ENCODE data around the gene TCEA2. TPM values are rescaled to one million over a fixed set of nuclear protein-coding genes. Genes with fewer than 3 reads are reported as not detected.

Gene TCEA2
- total RNA-seq, 1 experiment from 2014 or later, result 90.0 TPM

DNA sequence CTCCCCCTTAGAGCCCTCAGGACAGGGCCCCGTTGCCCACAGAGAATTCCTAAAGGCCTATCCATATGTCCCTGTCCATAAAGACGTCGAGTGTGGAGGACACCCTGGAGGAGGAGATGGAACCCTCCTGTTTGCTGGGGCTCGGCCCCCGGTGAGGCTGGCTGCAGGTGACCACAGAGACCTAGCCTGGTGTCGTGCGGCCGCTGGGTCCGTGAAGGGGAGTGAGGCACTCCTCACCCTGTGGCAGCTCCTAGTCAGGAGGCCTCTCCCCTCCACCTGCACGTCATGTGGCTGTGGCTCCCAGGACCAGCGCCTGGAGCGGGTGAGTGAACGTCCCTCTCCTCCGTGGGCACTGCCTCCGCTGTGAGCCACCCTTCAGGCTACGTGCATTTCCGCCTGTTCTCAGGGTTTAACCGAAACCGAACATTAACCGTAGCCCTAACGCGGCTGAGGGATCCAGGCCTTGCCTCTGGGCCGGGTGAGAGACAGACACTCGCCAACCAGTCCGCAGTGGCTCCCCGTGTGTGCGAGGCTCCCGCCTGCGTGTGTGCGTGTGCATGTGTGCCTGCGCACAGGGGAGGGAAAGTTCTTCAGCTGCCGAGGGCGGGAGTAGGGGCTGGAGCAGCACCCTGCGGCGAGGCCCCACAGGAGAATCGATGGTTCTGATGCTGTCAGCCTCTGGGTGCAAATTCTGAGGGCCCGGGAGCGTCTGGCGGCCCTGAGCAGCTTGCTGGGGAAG, 5.9 kb upstream of the TCEA2 start:
- in situ Hi-C loops (cut with HindIII; ENCODE audit: low pct_unique_long_range_greater_than_20kb, low sequenced_read_pairs), result no loop called here
- DNase-seq (ENCODE audit: low read depth), result no peak

- peak; percentile 62 for DNase-seq (ENCODE audit: low read depth)
- in situ Hi-C loops (cut with HindIII; ENCODE audit: low pct_unique_long_range_greater_than_20kb, low sequenced_read_pairs), result no loop called here
Measured at GRCh38 chr20:64057628-64058498, 5.1 kb upstream of the TCEA2 start.

GRCh38 chr20:64058536-64058935, 4.5 kb upstream of the TCEA2 start:
- peak; percentile 64 for DNase-seq (ENCODE audit: low read depth)
- in situ Hi-C loops (cut with HindIII; ENCODE audit: low pct_unique_long_range_greater_than_20kb, low sequenced_read_pairs), result no loop called here

DNA sequence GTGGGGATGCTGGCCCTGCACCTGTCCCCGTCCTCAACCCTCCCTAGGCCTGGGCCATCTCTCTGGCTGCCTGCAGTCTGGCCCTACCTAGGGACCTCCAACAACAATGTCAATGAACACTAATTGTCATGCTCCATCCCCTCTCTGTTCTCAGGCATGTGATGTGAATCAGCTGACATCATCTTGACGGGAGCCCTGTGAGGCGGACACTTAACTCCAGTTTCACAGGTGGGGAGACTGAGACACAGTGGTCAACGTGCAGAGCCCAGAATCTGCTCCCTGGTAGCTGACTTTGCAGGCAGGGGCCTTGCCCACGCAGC, 762 bp upstream of the TCEA2 start:
- DNase-seq (ENCODE audit: low read depth), result no peak
- in situ Hi-C loops (cut with HindIII; ENCODE audit: low pct_unique_long_range_greater_than_20kb, low sequenced_read_pairs), result no loop called here

GRCh38 chr20:64063389-64064144, 569 bp downstream of the TCEA2 start:
- DNase-seq (ENCODE audit: low read depth), result peak; percentile 45
- in situ Hi-C loops (cut with HindIII; ENCODE audit: low pct_unique_long_range_greater_than_20kb, low sequenced_read_pairs), result no loop called here

DNA sequence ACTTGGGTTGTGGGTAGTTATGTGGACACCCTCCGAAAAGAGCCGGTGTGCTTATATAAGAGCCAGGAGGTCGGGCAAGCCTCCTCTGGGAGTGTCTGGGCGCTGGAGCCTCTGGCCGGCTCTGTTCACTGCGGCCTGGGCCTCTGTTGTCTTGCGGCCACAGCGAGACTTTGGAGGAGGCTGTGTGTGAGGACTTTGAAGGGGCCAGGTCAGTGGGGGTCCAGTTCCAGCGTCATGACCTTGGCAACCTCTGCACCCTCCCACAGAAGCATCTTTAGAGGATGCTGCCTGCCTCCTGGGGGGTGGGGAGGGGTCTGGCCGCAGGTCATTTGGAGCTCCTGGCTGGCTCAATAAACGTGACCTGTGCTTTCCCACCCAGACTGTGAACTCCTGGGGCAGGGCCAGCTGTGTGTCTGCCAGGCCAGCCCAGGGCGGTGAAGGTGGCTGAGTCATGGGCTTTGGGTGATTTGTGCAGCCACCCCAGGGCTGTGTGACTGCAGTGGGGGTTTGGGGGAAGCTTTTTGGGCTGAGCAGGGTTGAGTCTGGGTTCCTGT, 1.2 kb downstream of the TCEA2 start:
- DNase-seq (ENCODE audit: low read depth), result peak; percentile 62
- in situ Hi-C loops (cut with HindIII; ENCODE audit: low pct_unique_long_range_greater_than_20kb, low sequenced_read_pairs), result no loop called here

- no peak for DNase-seq (ENCODE audit: low read depth)
- in situ Hi-C loops (cut with HindIII; ENCODE audit: low pct_unique_long_range_greater_than_20kb, low sequenced_read_pairs), result no loop called here
Measured at GRCh38 chr20:64065062-64065973, 2.3 kb downstream of the TCEA2 start.

DNA sequence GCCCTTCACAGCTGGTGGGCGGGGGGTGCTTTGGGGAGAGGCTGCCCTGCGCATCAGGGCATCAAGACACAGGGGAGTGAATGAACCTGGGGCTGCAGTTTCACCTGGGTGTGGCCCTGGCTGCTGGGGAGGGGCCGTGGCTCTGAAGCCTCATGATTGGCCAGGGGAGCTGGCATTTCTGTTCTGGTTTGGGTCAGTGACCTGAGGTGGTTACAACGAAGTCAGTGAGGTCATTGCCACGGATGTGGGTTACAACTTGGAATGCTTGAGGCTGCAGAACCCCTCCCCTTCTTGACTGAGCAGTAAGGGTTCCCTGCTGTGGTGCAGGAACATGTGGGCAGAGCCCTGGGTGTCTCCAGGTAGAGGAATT, 3.0 kb downstream of the TCEA2 start:
- in situ Hi-C loops (cut with HindIII; ENCODE audit: low pct_unique_long_range_greater_than_20kb, low sequenced_read_pairs), result no loop called here

GRCh38 chr20:64067005-64067632, 4.1 kb downstream of the TCEA2 start:
- no peak for DNase-seq (ENCODE audit: low read depth)
- in situ Hi-C loops (cut with HindIII; ENCODE audit: low pct_unique_long_range_greater_than_20kb, low sequenced_read_pairs), result no loop called here

More for the DNA sequence above, 3.0 kb downstream of the TCEA2 start:
- peak; percentile 91 for DNase-seq (ENCODE audit: low read depth)

DNA sequence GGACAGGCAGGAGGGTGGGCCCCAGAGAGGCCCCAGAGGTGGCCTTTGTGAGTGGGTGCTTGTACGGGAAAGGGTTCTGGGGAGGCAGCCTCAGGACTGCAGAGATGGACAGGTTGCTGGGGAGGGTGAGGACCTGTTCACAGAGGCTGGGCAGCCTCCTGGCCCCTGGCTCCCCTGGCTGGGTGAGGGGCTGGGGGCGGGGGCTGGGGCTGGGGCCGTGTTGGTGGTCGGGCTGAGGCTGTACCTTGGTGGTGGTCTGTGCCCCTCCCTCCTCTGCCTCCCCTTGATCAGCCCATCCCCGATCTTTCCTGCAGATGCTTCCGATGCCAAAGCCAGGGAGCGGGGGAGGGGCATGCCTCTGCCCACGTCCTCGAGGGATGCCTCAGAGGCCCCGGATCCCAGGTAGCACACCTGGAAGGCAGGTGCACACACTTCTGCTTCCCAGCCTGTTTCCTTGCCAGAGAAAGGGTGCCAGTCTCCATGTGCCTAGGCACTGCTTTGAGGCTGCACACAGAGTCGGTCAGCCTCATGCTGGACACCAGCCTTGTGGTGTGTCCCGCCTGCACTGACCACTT, 4.8 kb downstream of the TCEA2 start:
- no peak for DNase-seq (ENCODE audit: low read depth)
- in situ Hi-C loops (cut with HindIII; ENCODE audit: low pct_unique_long_range_greater_than_20kb, low sequenced_read_pairs), result no loop called here

GRCh38 chr20:64068386-64069208, 5.6 kb downstream of the TCEA2 start:
- DNase-seq (ENCODE audit: low read depth), result no peak
- in situ Hi-C loops (cut with HindIII; ENCODE audit: low pct_unique_long_range_greater_than_20kb, low sequenced_read_pairs), result no loop called here

- DNase-seq (ENCODE audit: low read depth), result no peak
- in situ Hi-C loops (cut with HindIII; ENCODE audit: low pct_unique_long_range_greater_than_20kb, low sequenced_read_pairs), result no loop called here
Measured at GRCh38 chr20:64069209-64069613, 6.2 kb downstream of the TCEA2 start.

DNA sequence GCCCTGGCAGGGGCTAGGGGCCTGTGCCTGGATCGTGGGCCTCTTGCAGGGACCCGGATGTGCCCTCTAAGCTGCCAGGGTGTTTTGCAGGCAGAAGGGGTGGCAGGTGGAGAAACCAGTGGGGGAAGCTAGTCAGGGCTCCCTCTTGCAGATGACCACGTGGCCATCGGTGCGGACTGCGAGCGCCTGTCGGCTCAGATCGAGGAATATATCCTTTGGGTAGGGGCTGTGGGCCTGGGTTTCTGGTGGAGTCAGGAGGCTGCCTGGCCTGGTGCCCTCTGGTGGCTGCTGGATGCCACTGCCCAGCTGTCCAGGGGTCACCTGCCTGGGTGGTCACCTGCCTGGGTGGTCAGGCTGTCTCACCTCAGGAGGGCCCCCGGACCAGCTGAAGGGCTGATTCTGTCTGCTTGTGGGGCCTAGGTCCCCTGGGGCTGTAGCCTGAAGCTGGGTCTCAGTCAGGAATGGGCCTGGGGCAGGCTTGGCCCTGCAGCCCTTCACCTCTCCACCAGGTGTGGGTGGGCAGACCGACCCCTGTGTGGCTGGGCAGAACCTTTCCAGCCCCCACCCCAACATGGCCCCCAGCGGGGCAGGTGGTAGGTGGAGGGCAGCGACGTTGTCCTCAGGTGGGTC, 6.7 kb downstream of the TCEA2 start:
- peak; percentile 49 for DNase-seq (ENCODE audit: low read depth)
- in situ Hi-C loops (cut with HindIII; ENCODE audit: low pct_unique_long_range_greater_than_20kb, low sequenced_read_pairs), result no loop called here

DNA sequence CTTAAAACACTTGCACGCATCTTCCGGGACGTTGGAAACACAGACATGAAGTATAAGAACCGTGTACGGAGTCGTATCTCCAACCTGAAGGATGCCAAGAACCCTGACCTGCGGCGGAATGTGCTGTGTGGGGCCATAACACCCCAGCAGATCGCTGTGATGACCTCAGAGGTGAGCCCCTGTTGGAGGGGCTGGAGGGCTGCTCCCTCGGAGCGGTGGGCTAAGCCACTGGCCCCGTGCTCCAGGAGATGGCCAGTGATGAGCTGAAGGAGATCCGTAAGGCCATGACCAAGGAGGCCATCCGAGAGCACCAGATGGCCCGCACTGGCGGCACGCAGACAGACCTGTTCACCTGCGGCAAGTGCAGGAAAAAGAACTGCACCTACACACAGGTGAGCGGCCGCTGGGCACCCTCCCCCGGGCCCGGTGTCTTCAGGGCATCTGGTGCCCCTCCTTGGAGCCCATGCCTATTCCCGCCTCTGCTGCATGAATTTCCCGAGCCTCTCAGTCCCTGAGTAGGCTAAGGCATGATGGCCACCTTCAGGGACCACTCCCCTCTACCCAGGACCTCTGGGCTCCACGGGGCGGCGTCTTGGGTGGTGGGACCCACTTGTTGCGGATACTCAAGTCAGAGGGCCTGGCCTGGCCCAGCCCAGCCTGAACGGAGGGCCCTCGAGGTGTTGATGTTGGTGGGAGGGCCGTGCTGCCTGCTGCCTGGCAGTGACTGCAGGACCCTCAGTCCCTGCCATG, 7.4 kb downstream of the TCEA2 start:
- no peak for DNase-seq (ENCODE audit: low read depth)

More for the DNA sequence above, 7.4 kb downstream of the TCEA2 start:
- in situ Hi-C loops (cut with HindIII; ENCODE audit: low pct_unique_long_range_greater_than_20kb, low sequenced_read_pairs), result no loop called here
